ENCODE measurements around the gene SLC6A8.

Gene SLC6A8

DNA sequence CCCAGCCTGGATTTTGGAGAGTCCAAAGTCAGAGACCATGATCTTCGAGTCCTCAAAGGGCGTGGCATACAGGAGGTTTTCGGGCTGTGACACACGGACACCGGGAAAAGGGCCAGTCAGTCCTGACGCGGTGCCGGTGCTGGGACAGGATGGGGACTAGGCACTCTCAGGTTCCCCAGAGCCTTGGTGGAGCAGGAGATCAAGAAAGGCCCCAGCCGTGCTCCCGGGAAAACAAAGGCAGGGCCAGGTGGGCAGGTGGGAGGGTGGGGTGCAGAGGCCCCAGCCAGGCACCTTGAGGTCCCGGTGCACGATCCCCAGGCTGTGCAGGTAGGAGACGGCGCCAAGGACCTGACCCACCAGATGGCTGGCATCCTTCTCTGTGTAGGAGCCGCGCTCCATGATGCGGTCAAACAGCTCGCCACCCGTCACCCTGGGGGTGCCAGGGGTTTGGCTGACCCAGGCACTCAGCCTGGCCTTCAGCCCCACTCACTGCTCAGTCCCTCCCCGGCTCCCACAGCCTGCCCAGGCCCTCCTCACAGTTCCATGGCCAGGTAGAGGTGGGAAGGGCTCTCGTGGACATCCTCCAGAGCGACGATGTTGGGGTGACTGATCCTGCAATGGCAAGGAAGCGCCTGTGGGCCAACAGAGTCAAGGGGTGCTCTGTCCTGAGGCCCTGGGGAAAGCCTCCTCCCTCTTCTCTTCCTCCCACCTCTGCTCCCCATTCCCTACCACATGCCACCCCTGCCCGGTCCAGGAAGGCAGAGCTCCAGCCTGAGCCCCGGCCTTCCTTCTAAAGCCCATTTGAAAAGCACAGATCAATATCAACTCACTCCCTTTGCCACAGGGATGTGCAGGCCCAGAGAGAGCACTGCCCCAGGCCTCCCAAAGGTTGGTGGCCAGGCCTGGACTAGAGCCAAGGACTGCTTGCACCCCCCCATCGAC lies 15.9 kb upstream of the SLC6A8 start:
- H3K9ac ChIP-seq: no peak overlapping the region
- H3K4me3 ChIP-seq (IDR thresholded peaks at IDR 0.05; ENCODE audit: insufficient read depth, low read depth, low read length): no peak overlapping the region
- H2AFZ ChIP-seq (ENCODE audit: low read depth): no peak overlapping the region
- no peaks in the 10 kb centered on the region for H3K27me3 ChIP-seq (ENCODE audit: insufficient read depth, low read depth)
- no peaks in the 10 kb centered on the region for H3K79me2 ChIP-seq (ENCODE audit: insufficient read depth, low read depth)
- no peaks in the 10 kb centered on the region for H3K4me1 ChIP-seq (ENCODE audit: low read depth, poor library complexity, severe bottlenecking)
- no peaks in the 10 kb centered on the region for H3K36me3 ChIP-seq (ENCODE audit: insufficient read depth)
- TF ChIP-seq, protein P1, sequence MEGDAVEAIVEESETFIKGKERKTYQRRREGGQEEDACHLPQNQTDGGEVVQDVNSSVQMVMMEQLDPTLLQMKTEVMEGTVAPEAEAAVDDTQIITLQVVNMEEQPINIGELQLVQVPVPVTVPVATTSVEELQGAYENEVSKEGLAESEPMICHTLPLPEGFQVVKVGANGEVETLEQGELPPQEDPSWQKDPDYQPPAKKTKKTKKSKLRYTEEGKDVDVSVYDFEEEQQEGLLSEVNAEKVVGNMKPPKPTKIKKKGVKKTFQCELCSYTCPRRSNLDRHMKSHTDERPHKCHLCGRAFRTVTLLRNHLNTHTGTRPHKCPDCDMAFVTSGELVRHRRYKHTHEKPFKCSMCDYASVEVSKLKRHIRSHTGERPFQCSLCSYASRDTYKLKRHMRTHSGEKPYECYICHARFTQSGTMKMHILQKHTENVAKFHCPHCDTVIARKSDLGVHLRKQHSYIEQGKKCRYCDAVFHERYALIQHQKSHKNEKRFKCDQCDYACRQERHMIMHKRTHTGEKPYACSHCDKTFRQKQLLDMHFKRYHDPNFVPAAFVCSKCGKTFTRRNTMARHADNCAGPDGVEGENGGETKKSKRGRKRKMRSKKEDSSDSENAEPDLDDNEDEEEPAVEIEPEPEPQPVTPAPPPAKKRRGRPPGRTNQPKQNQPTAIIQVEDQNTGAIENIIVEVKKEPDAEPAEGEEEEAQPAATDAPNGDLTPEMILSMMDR (conservative IDR thresholded peaks at IDR 0.05; ENCODE audit: low read depth, low read length): no peak
- no peaks in the 10 kb centered on the region for H4K20me1 ChIP-seq (ENCODE audit: insufficient read depth)
- H3K4me2 ChIP-seq: no peak overlapping the region
- no peak overlapping the region for H3K27ac ChIP-seq

DNA sequence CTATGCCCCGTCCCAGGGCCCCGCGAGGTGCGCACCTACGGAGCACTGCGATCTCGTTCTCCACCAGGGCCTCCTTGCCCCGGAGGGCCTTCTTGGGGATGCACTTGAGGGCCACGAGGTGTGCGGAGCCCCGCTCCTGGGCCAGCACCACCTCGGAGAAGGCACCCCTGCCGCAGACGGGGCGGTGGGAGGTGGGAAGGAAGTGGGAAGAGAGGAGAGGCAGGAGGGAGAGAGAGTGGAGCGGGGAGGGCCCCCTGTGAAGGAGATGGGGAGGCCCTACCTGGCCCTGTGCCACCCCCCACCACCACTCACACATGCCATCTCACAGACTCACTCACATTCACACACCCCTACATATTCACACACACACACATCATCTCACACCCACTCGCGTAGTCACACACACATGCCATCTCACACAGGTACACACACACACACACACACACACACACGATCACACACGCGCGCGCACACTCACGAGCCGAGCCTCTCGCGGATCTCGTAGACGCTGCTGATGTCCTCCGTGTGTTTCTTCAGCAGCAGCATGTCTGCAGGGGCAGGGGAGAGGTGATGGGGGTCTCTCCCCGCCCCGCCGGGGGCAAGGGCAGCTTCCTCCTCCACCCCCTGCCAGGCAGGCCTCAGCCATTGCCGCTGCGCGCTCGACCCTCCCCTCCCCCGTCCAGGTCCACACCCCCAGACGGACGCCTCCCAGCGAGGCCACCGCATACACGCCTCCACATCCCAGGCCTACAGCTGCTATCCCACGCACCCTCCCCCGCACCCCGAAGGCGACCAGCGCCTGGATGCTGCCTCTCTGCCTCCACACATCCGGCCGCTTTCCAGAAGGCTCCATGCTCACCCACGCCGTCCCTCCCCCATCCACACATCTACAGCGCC lies 14.9 kb upstream of the SLC6A8 start:
- Histone ChIP-seq H3K4me1 (ENCODE audit: low read depth, poor library complexity, severe bottlenecking) (no peaks in the 10 kb centered on the region), H3K79me2 (ENCODE audit: insufficient read depth, low read depth) (no peaks in the 10 kb centered on the region), H3K9ac (no peak overlapping the region), H3K27me3 (ENCODE audit: insufficient read depth, low read depth) (no peaks in the 10 kb centered on the region), H2AFZ (ENCODE audit: low read depth) (no peak overlapping the region), H3K4me2 (no peak overlapping the region), H3K27ac (no peak overlapping the region), H3K36me3 (ENCODE audit: insufficient read depth) (no peaks in the 10 kb centered on the region), H3K4me3 (IDR thresholded peaks at IDR 0.05; ENCODE audit: insufficient read depth, low read depth, low read length) (no peak overlapping the region), H4K20me1 (ENCODE audit: insufficient read depth) (no peaks in the 10 kb centered on the region)
- TF ChIP-seq, protein P1 (conservative IDR thresholded peaks at IDR 0.05; ENCODE audit: low read depth, low read length): no peak

DNA sequence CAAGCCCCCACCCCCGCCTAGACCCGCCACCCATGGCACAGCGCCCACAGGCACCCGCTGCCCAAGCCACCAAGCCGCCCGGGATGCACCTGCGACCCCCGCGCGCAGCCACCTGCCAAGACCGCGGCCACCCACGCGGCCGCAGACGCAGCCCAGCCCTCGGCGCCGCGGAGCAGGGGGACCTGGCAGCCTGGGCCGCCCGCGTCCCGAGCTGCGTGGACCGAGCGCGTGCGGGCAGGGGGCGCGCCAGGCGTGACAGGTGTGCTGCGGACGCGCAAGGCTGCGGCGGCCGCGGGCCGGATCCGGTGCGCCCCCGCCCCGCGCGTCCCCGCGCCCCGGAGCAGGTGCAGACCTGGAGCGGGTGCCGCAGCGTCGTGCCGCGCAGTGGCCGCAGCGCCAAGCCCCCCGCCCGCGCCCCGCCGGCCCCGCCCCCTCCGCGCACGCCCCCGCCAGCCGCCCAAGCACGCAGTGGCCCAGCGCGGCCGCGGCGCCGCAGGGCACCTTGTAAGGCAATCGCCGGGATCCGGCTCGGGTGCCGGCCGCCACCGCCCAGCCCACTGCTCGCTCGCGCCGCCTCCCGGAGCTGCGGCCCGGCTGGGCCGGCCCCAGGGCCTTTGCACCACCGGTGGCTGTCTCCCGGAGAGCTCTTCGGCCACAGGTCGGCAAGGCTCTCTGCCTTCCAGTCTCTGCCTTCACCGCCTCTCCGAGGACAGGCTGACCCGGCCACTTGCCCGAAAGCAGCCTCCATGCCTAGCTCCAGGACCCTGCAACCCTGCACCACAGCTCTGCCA lies 14.1 kb upstream of the SLC6A8 start, which contains the start of gene PNCK:
Gene PNCK (minus strand): TSS at position 386 of the 791 bp plus-strand sequence. CDS start 737 bp downstream, outside the sequence.
- Histone ChIP-seq H3K4me1 (ENCODE audit: low read depth, poor library complexity, severe bottlenecking) (no peaks in the 10 kb centered on the region), H3K4me3 (IDR thresholded peaks at IDR 0.05; ENCODE audit: insufficient read depth, low read depth, low read length) (no peak within 1 kb of the TSS), H3K27me3 (ENCODE audit: insufficient read depth, low read depth) (no peaks in the 10 kb centered on the region)

More for the DNA sequence above, 14.1 kb upstream of the SLC6A8 start, which contains the start of gene PNCK:
- Histone ChIP-seq H3K4me2 (no peak within 1 kb of the TSS), H2AFZ (ENCODE audit: low read depth) (no peak within 1 kb of the TSS), H3K36me3 (ENCODE audit: insufficient read depth) (no peaks in the 10 kb centered on the region), H3K27ac (no peak within 1 kb of the TSS), H3K9ac (no peak within 1 kb of the TSS), H4K20me1 (ENCODE audit: insufficient read depth) (no peaks in the 10 kb centered on the region), H3K79me2 (ENCODE audit: insufficient read depth, low read depth) (no peaks in the 10 kb centered on the region)
- TF ChIP-seq, protein P1 (conservative IDR thresholded peaks at IDR 0.05; ENCODE audit: low read depth, low read length): no peak

All from KMS-11 (cell line).